Testis (tissue), 3 donors: ENCODE results near the gene ZACN. TPM values are rescaled to one million over a fixed set of nuclear protein-coding genes. Genes with fewer than 3 reads are reported as not detected.

Experiments
- DNase-seq: peaks from one replicate; pipeline ENCODE4 v3.0.0-alpha.2; 2019
- H3K27ac ChIP-seq, 2 donors: fragments of 200-600 bp; sonication (generic); one replicate each; pipeline ENCODE4 v1.5.1; 2019
- H3K27me3 ChIP-seq: fragments of 200-600 bp; sonication (generic); one replicate; pipeline ENCODE4 v1.5.1; 2019
- H3K36me3 ChIP-seq: fragments of 200-600 bp; sonication (generic); one replicate; pipeline ENCODE4 v1.5.1; 2017; ENCODE audit warnings: low read depth; ENCODE audit errors: missing control alignments
- H3K4me1 ChIP-seq: fragments of 200-600 bp; sonication (generic); one replicate; pipeline ENCODE4 v1.5.1; 2019
- H3K4me3 ChIP-seq, 2 donors: fragments of 200-600 bp; sonication (generic); one replicate each; pipeline ENCODE4 v1.5.1; 2017 to 2019
- H3K9me3 ChIP-seq: fragments of 200-600 bp; sonication (generic); one replicate; pipeline ENCODE4 v1.5.1; 2017
- POLR2A ChIP-seq: fragments of 450-650 bp; IDR thresholded peaks from one replicate; pipeline ENCODE4 v1.6.1; 2017; ENCODE audit warnings: antibody characterized with exemption, mild to moderate bottlenecking, moderate library complexity
- whole genome bisulfite sequencing, 2 donors: methylation state at CpG; one replicate each; pipeline ENCODE4 v1.1.5; 2018; 5-methylcytosine and 5-hydroxymethylcytosine counted together
- intact Hi-C: fragments of 100-400 bp; cut with DNase I; formaldehyde crosslinking; loops from one replicate; pipeline ENCODE4 v1.15.1; 2023; ENCODE audit warnings: low total_unique reads
- polyA plus RNA-seq: library from polyadenylated mRNA; stranded (reverse); fragments of 350-450 nt; fragmentation: Illumina TruSeq; extraction: RNeasy Lipid Tissue Mini Kit (QIAGEN cat#74804); gene quantifications from one replicate; pipeline ENCODE4 v1.2.3, GENCODE V29; 2014; ENCODE audit warnings: low read depth, low replicate concordance; ENCODE audit not compliant: insufficient read depth
- total RNA-seq, 2 donors: library from RNA; depleted of rRNA; stranded (reverse); fragments of >200 nt; gene quantifications; one replicate each; pipeline ENCODE4 v1.2.3, GENCODE V29; 2016
- TF ChIP-seq, protein P1 (sequence below), 3 experiments: fragments of 450-650 bp in 2 of 3; fragments of 200-600 bp in 1 of 3; sonication (generic) in 1 of 3; IDR thresholded peaks; one replicate each; pipeline ENCODE4 v1.5.1; 2016 to 2019; ENCODE audit warnings: antibody characterized with exemption in 3 of 3, mild to moderate bottlenecking in 2 of 3, moderate library complexity in 1 of 3

The ZACN gene
- total and polyA plus RNA-seq, 3 donors from 2014 or later, result 0.13 to 0.31 TPM; not detected in 1

DNA sequence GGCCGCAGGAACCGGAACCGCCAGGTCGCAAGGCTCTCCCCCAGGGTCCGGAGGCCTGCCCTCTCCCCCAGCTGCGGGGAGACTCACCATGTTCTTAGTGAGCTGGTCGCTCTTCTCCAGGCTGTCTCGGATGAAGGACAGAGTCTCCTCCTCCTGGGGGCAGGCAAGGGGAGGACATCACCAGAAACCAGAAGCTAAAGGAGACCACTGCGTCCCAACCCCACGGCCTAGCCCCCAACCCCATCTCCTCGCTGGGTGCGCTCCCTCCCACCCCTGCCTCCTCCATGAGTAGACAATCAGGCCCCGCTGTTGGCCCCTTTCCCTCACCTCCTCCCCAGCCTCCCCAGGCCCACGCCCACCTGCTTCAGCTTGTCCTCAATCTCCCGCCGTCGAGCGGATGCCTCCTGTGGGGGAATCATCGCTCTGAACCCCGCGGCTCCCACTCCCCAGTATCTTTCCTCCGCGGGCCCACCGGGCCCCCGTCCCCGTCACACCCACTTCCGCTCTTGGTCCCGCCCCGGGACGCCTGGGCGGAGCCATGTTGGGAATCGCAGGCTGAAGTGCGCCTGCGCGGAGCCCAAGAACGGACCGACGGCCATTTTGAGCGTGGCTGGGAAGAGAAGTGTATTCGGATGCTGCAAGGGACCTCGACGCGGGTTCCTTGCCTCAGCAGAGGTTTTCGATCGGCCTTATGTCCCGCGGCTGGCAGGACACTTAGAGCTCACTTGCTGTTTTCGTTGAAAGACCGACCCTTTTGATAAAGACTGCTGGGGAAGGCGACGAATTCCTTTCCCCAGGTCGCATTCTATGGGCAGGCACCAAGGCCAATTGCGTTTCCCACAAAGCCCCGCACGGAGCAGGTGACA is 24.5 kb downstream of the ZACN start, which contains the start of gene EXOC7:
TSS of gene EXOC7 (minus strand) at position 514 of the 866 bp plus-strand sequence. CDS start at position 419, 95 bp downstream.
- H3K36me3 ChIP-seq, result no peaks in the 10 kb centered on the region
- intact Hi-C loops, result no loop called here
- no peaks in the 10 kb centered on the region for H3K27me3 ChIP-seq
- H3K27ac ChIP-seq, result peak within 1 kb of the TSS; percentile 81 to 83
- TF ChIP-seq, protein P1, sequence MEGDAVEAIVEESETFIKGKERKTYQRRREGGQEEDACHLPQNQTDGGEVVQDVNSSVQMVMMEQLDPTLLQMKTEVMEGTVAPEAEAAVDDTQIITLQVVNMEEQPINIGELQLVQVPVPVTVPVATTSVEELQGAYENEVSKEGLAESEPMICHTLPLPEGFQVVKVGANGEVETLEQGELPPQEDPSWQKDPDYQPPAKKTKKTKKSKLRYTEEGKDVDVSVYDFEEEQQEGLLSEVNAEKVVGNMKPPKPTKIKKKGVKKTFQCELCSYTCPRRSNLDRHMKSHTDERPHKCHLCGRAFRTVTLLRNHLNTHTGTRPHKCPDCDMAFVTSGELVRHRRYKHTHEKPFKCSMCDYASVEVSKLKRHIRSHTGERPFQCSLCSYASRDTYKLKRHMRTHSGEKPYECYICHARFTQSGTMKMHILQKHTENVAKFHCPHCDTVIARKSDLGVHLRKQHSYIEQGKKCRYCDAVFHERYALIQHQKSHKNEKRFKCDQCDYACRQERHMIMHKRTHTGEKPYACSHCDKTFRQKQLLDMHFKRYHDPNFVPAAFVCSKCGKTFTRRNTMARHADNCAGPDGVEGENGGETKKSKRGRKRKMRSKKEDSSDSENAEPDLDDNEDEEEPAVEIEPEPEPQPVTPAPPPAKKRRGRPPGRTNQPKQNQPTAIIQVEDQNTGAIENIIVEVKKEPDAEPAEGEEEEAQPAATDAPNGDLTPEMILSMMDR (IDR thresholded peaks at IDR 0.05), result no peak
- TF ChIP-seq POLR2A, result no peak
- peak within 1 kb of the TSS; percentile 89 to 94 for H3K4me3 ChIP-seq
- H3K9me3 ChIP-seq, result no peaks in the 10 kb centered on the region
- peak; percentile 94 for DNase-seq
- WGBS, 2 donors, result 3 to 6% methylated on average over 44 to 55 of the region's 55 CpGs
- peaks cover 6% of the 10 kb centered on the region for H3K4me1 ChIP-seq

DNA sequence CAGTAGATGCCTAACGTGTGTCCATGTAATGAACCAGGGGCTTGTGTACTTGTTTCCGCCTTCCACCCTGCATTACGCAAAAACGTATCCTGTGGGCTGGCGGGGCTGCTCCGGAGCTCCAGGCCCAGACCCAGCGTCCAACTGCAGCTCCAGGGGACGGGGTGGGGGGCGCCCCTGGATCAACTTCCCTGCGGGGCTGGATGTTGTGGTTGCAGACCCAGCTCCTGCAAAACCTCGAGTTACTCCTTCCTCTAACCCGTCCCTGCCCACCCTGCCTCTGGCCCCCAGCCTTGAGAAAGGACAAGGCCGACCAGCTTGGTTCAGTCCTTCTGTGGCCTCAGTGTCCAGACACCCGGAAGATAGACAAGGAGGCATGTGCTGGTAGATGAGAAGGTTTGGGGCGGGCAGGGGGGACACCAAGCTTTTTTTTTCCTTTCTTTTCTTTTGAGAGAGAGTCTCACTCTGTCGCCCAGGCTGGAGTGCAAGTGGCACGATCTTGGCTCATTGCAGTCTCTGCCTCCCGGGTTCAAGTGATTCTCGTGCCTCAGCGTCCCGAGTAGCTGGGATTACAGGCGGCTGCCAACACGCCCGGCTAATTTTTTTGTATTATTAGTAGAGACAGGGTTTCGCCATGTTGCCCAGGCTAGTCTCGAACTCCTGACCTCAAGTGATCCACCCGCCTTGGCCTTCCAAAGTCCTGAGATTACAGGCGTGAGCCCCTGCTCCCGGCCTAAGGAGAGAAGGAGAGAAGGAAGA is 25.3 kb downstream of the ZACN start:
- Histone ChIP-seq H3K4me3 (peak overlapping the region; percentile 89 to 94), H3K27me3 (no peaks in the 10 kb centered on the region), H3K27ac (peak overlapping the region; percentile 81 to 83), H3K36me3 (no peaks in the 10 kb centered on the region), H3K9me3 (no peaks in the 10 kb centered on the region), H3K4me1 (peaks cover 6% of the 10 kb centered on the region)
- TF ChIP-seq POLR2A, result no peak
- TF ChIP-seq, protein P1 (IDR thresholded peaks at IDR 0.05), result no peak
- intact Hi-C loops, result no loop called here
- 67 to 69% methylated on average over 26 to 29 of the region's 29 CpGs for WGBS, 2 donors
- no peak for DNase-seq

DNA sequence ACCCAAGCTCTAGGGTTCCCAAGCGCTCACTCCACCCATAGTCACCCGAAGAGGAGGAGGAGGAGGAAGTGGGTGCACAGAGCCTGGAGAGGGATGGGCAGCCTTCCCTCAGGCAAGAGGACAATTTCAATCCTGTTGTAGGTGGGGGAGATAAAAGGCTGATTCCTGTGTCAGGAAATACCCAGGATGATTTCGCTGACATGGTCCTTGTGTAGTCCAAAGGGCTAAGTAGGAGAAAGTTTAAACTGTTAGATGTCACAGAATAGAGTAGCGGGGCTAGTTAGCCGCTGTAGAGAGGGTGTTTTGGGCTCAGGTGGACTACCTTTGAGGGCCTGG is 25.9 kb downstream of the ZACN start:
- Histone ChIP-seq H3K27ac (no peak overlapping the region), H3K27me3 (no peaks in the 10 kb centered on the region), H3K36me3 (no peaks in the 10 kb centered on the region), H3K4me3 (peak overlapping the region in 1 of 2 donors; percentile 89), H3K4me1 (peaks cover 6% of the 10 kb centered on the region), H3K9me3 (no peaks in the 10 kb centered on the region)
- DNase-seq, result no peak
- TF ChIP-seq, protein P1 (IDR thresholded peaks at IDR 0.05), result no peak
- TF ChIP-seq POLR2A, result no peak
- 54 to 55% methylated on average over 5 of the region's 5 CpGs for WGBS, 2 donors
- intact Hi-C loops, result no loop called here

DNA sequence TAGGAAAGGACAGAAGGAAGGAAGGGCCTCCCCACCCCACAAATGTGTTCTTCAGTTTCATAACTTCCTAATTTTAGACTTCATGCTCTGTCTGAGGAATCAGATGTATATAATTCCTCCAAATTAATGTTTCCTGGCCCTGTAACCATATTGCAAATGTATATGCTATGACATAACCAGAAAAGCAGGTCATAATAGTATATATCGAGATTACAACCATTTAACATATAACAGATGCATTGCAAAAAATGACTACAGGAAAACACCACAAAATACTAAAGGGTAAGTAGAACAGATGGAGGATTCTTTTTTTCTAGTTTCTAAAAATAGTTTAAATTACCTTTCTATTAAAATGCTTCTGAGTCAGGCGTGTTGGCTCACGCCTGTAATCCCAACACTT is 27.7 kb downstream of the ZACN start:
- no peaks in the 10 kb centered on the region for H3K36me3 ChIP-seq
- H3K4me3 ChIP-seq, result no peak overlapping the region
- TF ChIP-seq, protein P1 (IDR thresholded peaks at IDR 0.05), result no peak
- no peak for TF ChIP-seq POLR2A
- WGBS, 2 donors, result 83 to 90% methylated on average over 3 of the region's 3 CpGs
- intact Hi-C loops, result no loop called here
- no peaks in the 10 kb centered on the region for H3K9me3 ChIP-seq
- H3K4me1 ChIP-seq, result peaks cover 6% of the 10 kb centered on the region
- H3K27me3 ChIP-seq, result no peaks in the 10 kb centered on the region
- no peak for DNase-seq
- H3K27ac ChIP-seq, result no peak overlapping the region
